GM12801 (cell line): Measurements from ENCODE around the gene WDR6.

ENCODE experiments used
- CTCF ChIP-seq: IDR thresholded peaks from one replicate; pipeline ENCODE4 v1.5.1; 2011; ENCODE audit warnings: control low read depth; ENCODE audit not compliant: insufficient read length; ENCODE audit errors: extremely low read depth

The WDR6 gene

GRCh38 chr3:49024449-49024848, 17.3 kb downstream of the WDR6 start:
- TF ChIP-seq CTCF: no peak

GRCh38 chr3:49025005-49025792, 18.0 kb downstream of the WDR6 start:
- no peak for TF ChIP-seq CTCF

GRCh38 chr3:49025793-49026520, 18.8 kb downstream of the WDR6 start:
- TF ChIP-seq CTCF: no peak

GRCh38 chr3:49026536-49026935, 19.3 kb downstream of the WDR6 start:
- TF ChIP-seq CTCF: no peak

- no peak for TF ChIP-seq CTCF
These were observed 20.4 kb downstream of the WDR6 start for GRCh38 chr3:49027634-49028033.

GRCh38 chr3:49028298-49028672, 21.1 kb downstream of the WDR6 start:
- TF ChIP-seq CTCF: no peak

- no peak for TF ChIP-seq CTCF
These were observed 21.7 kb downstream of the WDR6 start, which contains the start of gene IMPDH2 for GRCh38 chr3:49028673-49029562. IMPDH2 (minus strand) TSS chr3:49029398; CDS start chr3:49029350, 48 bp downstream.
